Epithelial cell of esophagus (primary cell): ENCODE measurements around the gene FBXL16.
A peak's percentile ranks its signal among the peaks of the same experiment; 100 is the strongest.

Source experiments
- DNase-seq: peaks from one replicate; pipeline ENCODE4 v3.0.0; 2010; ENCODE audit warnings: low read depth
- H3K4me3 ChIP-seq: 2 replicates; pipeline ENCODE4 v1.5.1; 2011; ENCODE audit warnings: mild to moderate bottlenecking, low read length, control low read depth
- TF ChIP-seq, protein P1 (sequence below): IDR thresholded peaks from 2 replicates; pipeline ENCODE4 v1.5.1; 2011; ENCODE audit warnings: low read depth, mild to moderate bottlenecking, low read length, control low read depth, inconsistent platforms; ENCODE audit not compliant: insufficient read depth; ENCODE audit errors: missing control alignments

FBXL16 gene

DNA sequence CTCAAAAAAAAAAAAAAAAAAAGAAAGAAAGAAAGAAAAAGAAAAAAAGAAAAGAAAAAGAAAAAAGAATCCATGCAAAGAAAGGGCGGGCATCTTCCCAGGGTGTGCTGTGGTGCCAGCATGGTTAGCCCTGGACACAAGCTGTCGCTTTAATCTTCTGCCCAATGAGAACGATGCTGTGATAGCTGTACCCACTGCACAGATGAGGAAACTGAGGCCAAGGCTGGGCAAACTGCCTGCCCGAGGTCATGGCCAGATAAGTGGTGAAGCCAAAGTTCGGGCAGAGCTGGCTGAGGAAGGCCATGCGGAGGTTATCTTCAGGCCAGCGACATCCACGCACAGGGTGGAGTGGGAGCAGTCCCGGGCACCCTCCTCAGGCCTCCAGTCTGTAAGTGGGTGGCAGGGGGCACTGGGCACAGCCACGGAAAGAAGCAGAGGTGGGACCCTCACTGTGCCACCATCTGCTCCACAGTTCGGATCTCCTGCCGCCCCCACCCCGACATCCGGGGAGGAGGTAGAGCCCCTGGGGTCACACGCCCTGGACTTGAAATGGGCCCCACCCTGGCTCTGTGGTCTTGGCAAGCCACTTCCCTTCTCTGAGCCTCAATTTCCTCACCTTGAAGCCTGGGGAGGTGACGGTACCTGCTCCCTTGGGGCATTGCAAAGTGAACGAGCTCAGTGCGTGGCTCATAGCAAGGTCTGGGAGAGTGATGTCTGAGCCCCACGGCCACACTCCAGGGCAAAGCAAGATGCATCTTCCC is 6.5 kb downstream of the FBXL16 start:
- no peak for DNase-seq
- no peak overlapping the region for H3K4me3 ChIP-seq
- TF ChIP-seq, protein P1, sequence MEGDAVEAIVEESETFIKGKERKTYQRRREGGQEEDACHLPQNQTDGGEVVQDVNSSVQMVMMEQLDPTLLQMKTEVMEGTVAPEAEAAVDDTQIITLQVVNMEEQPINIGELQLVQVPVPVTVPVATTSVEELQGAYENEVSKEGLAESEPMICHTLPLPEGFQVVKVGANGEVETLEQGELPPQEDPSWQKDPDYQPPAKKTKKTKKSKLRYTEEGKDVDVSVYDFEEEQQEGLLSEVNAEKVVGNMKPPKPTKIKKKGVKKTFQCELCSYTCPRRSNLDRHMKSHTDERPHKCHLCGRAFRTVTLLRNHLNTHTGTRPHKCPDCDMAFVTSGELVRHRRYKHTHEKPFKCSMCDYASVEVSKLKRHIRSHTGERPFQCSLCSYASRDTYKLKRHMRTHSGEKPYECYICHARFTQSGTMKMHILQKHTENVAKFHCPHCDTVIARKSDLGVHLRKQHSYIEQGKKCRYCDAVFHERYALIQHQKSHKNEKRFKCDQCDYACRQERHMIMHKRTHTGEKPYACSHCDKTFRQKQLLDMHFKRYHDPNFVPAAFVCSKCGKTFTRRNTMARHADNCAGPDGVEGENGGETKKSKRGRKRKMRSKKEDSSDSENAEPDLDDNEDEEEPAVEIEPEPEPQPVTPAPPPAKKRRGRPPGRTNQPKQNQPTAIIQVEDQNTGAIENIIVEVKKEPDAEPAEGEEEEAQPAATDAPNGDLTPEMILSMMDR = no peak

DNA sequence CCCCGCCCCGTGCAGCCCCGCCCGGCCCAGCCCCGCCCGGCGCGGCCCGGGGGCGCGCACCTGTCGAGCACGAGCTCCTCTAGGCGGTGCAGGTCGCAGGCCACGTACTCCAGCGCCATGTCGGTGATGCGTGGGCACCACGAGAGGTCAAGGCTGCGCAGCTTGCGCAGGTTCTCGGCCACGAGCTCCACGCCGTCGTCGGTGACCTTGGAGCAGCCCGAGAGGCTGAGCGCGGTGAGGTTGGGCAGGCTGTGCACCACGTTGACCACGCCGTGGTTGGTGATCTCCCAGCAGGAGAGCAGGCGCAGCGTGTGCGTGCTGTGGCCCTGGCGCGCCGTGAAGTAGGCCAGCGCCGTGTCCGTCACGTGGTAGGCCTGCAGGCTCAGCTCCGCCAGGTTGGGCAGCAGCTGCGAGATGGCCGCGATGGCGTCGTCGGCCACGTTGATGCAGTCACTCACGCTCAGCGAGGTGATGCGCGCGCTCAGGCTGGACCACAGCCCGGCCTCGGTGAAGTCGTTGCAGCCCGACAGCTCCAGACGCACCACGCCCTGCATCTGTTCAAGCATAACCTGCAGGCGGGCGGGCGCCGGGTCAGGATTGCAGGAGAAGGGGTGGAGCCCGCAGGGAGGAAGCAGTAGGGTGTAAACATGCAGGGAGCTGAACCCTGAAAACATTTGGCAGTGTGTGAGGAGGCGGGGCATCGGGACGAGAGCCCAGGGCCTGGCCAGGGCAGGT is 10.1 kb downstream of the FBXL16 start:
- DNase-seq = peak; percentile 89
- TF ChIP-seq, protein P1 = no peak
- H3K4me3 ChIP-seq = peak overlapping the region; percentile 20

DNA sequence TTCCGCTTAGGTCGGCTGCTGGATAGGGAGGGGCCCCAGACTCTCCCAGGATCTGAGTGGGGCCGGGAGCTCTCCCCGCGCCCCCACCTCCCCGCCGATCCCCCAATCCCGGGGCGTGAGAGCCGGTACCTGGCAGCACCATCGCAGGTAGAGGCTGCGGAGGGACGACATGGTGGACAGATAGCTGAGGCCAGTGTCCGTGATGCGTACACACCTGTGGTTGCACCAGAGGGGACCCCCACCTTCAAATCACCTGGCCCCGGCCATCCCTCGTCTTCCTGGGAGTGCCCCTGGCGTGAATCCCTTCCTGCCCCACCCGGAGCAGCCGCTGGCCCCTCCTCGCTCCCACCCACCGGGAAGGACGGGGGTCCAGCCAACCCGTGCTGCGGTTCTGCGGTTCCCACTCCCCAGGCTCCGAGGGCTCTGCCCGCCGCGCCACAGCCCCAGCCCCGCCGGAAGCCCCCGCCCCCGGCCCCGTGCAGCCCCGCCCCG is 10.7 kb downstream of the FBXL16 start:
- TF ChIP-seq, protein P1 = no peak
- DNase-seq = no peak
- H3K4me3 ChIP-seq = peak overlapping the region; percentile 24

DNA sequence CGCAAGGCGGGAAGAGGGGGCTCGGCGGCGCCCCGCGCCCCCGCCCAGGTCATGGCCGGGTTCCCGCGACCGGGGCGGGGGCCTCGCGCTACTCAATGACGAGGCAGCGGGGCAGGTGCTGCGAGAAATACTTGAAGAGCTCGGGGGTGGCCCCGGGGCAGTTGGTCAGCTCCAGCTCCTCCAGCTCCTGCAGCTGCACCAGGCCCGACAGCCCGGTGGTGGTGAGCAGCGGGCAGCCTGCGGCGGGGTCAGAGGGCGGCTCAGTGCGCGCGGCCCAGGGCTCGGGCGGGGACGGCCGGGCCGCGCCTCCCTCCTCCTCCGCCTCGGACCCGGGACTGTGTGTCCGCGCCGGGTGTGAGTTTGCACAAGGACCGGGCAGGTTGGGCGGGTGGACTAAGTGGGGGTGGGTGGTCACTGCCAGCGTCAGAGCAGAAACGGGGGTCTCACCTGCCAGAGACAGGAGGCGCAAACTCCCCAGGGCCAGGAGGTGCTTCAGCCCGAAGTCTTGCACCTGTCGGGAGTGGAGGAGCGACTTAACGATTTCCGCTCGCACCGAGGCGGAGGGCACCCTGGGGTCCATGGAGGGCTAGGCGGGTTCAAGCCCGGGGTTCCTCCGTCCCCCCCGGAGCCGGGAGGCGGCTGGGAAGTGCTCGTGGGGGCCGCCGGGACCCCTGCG is 11.3 kb downstream of the FBXL16 start:
- no peak for DNase-seq
- H3K4me3 ChIP-seq = peak overlapping the region; percentile 14
- TF ChIP-seq, protein P1 = no peak

DNA sequence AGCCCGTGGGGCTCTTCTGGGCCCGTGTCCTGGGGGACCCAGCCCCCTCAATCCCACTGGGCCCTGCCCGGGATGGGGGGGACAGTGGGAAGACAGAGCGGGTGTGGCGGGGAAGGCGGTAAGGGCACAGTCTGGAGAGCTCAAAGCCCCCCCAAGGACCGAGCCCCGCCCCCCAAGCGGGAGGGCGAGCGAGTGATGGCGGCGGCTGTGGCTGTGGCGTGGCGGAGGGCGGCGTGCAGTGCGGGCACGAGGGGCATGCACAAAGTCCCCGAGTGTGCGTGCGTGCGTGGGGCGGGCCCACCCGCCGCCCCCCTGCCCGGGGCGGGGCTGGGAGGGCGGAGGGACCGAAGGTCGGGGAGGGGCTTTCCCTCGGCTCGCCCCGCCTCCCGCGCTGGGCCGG is 11.8 kb downstream of the FBXL16 start:
- TF ChIP-seq, protein P1 = no peak
- no peak for DNase-seq
- no peak overlapping the region for H3K4me3 ChIP-seq

DNA sequence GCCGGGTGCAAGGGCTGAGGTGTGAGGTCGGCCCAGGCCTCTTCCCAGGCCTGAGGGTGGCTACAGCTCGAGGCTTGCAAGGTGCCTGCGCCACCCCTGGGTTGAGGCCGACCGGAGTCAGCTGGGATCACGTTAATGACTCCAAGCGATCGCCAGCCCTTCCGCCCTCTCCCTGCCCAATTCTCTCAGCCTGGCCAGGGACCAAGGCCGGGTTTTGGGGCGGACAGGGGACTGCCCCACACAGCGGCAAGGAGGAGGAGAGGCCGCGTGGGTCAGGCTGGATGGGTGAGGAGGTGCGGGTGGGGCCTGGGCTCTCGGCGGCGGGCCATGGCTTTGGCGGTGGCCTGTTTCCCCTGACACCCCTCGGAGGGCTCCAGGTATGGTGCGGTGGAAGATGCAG is 12.2 kb downstream of the FBXL16 start:
- no peak for DNase-seq
- H3K4me3 ChIP-seq = no peak overlapping the region
- TF ChIP-seq, protein P1 = no peak
